Hepatocyte (in vitro differentiated cells): ENCODE data around the gene PANK3.

ENCODE experiments used
- EZH2phosphoT487 ChIP-seq: fragments of 200-600 bp; sonication (generic); IDR thresholded peaks from one replicate; pipeline ENCODE4 v1.6.1; 2018; ENCODE audit warnings: antibody characterized with exemption, mild to moderate bottlenecking, low read depth, moderate library complexity; ENCODE audit not compliant: unreplicated experiment, severe bottlenecking
- TF ChIP-seq, protein P1 (sequence below): fragments of 200-600 bp; sonication (generic); IDR thresholded peaks from 2 replicates; pipeline ENCODE4 v1.5.1; 2016; ENCODE audit warnings: antibody characterized with exemption, mild to moderate bottlenecking; ENCODE audit not compliant: poor library complexity

DNA sequence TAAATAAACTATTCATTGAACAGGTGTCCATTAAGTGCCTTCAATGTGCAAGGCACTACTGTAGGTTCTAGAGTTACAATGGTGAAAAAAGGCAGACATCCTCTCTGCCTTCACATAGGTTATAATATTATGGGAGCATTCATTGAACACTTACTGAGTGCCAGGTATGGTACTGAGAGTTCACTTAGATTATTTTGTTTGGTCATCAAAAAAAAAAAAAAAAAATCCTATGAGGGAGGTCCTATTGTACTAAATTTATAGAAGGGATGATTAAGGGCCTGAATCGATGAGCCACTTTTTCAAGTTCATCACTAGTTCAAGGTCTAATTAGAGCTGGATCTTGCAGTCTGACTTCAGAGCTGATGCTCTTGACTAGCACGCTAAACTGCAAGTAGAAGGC is 22.8 kb upstream of the PANK3 start:
- TF ChIP-seq, protein P1, sequence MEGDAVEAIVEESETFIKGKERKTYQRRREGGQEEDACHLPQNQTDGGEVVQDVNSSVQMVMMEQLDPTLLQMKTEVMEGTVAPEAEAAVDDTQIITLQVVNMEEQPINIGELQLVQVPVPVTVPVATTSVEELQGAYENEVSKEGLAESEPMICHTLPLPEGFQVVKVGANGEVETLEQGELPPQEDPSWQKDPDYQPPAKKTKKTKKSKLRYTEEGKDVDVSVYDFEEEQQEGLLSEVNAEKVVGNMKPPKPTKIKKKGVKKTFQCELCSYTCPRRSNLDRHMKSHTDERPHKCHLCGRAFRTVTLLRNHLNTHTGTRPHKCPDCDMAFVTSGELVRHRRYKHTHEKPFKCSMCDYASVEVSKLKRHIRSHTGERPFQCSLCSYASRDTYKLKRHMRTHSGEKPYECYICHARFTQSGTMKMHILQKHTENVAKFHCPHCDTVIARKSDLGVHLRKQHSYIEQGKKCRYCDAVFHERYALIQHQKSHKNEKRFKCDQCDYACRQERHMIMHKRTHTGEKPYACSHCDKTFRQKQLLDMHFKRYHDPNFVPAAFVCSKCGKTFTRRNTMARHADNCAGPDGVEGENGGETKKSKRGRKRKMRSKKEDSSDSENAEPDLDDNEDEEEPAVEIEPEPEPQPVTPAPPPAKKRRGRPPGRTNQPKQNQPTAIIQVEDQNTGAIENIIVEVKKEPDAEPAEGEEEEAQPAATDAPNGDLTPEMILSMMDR = no peak
- no peak for TF ChIP-seq EZH2phosphoT487
